IPS-20b (cell line): ENCODE results near the gene RAP1GAP.

Experiments
- H3K27ac ChIP-seq: one replicate; pipeline ENCODE4 v1.5.1; 2013; ENCODE audit warnings: low read length
- H3K27me3 ChIP-seq: 2 replicates; pipeline ENCODE4 v1.6.1; 2013; ENCODE audit warnings: mild to moderate bottlenecking, low read length, inconsistent platforms; ENCODE audit not compliant: insufficient read depth
- H3K36me3 ChIP-seq: 2 replicates; pipeline ENCODE4 v1.6.1; 2013; ENCODE audit warnings: low read depth, mild to moderate bottlenecking, inconsistent platforms, low read length, moderate library complexity; ENCODE audit not compliant: insufficient read depth
- H3K4me1 ChIP-seq: 2 replicates; pipeline ENCODE4 v1.6.1; 2013; ENCODE audit warnings: mild to moderate bottlenecking, control low read depth, inconsistent platforms, low read length, moderate library complexity; ENCODE audit not compliant: insufficient read depth
- H3K4me3 ChIP-seq: 2 replicates; pipeline ENCODE4 v1.5.1; 2013; ENCODE audit warnings: mild to moderate bottlenecking, low read length, inconsistent platforms
- H3K9ac ChIP-seq: 2 replicates; pipeline ENCODE4 v1.6.1; 2013; ENCODE audit warnings: low read depth, mild to moderate bottlenecking, inconsistent platforms, low read length, moderate library complexity
- H3K9me3 ChIP-seq: 2 replicates; pipeline ENCODE4 v1.6.1; 2013; ENCODE audit warnings: mild to moderate bottlenecking, low read depth, low read length, inconsistent platforms; ENCODE audit not compliant: insufficient read depth

Gene RAP1GAP

DNA sequence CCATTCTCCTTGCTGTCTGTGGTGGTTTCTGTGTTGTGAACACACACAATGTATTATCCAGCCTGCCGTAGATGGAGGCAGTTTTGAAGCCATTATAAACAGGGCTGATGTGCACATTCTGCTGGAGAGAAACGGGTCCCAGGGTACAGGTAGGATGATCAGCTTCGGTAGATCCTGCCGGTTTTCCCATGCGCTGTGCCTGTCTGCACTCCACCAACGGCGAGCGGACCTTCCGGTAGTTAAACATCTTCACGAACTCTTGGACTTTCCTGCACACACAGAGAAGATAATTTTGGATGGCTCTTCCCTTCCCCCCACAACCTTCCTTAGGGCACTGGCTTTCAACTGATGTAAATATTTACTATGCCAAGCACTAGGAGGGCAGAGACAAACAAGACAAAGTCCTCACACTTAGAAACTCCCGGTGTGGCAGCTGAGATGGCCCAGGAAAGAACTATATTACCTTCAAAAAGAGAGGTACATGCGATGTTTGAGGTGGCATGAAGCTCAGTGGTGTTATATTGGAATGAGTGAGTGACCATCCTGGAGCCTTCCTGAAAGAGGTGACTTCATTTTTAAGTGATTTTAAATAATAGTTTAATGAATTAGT lies 118.2 kb downstream of the RAP1GAP start:
- peaks cover 25% of the 10 kb centered on the region for H3K4me1 ChIP-seq
- no peak overlapping the region for H3K27ac ChIP-seq
- H3K9me3 ChIP-seq: no peaks in the 10 kb centered on the region
- no peak overlapping the region for H3K4me3 ChIP-seq
- H3K9ac ChIP-seq: no peak overlapping the region
- H3K36me3 ChIP-seq: peaks cover 1% of the 10 kb centered on the region; the same call in 1 of the 2 replicates
- H3K27me3 ChIP-seq: no peaks in the 10 kb centered on the region

DNA sequence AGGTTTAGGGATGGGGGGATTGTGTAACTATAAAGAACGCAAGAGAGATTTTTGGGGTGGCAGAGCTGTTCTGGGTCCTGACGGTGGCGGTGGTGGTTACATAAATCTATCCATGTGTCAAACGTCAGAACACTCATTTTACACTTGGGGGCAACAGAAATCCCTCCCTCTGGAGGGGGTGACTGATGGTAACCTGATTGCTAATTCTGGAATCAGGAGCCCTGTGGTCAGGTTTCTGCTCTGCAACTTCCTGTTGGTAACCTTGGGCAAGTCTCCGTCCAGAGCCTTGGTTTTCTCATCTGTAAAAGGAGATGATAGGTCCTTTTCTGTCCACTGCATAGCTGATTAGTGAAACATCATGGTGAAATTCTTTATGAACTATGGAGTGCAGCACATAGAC lies 119.1 kb downstream of the RAP1GAP start:
- Histone ChIP-seq H3K36me3 (no peaks in the 10 kb centered on the region), H3K27ac (no peak overlapping the region), H3K4me1 (peaks cover 25% of the 10 kb centered on the region)

DNA sequence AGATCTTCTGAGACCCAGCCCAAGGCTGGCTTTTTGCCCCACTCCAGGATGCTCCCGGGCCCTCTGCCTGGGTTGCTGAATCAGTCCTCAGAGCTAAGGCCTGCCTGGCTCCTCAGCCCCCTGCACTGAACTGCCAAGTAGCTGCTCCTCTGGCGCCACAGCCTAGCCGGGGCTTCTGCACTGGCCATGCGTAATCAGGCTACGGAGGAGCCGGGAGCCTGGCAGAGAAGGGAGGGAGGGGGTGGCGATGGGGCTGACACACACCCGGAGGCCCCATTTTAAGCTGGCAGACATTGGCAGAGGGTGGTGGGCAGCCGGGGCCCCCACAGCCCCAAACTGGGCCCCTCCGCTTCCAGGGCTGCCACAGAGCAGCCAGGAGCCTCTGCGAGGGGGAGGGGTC lies 121.3 kb downstream of the RAP1GAP start:
- no peaks in the 10 kb centered on the region for H3K27me3 ChIP-seq
- H3K27ac ChIP-seq: no peak overlapping the region
- no peaks in the 10 kb centered on the region for H3K36me3 ChIP-seq
- H3K9ac ChIP-seq: no peak overlapping the region
- H3K9me3 ChIP-seq: no peaks in the 10 kb centered on the region
- H3K4me3 ChIP-seq: no peak overlapping the region
- peaks cover 15% of the 10 kb centered on the region for H3K4me1 ChIP-seq

More for the DNA sequence above, 119.1 kb downstream of the RAP1GAP start:
- Histone ChIP-seq H3K9me3 (no peaks in the 10 kb centered on the region), H3K9ac (no peak overlapping the region), H3K27me3 (no peaks in the 10 kb centered on the region), H3K4me3 (no peak overlapping the region)
